HPDE6-E6E7 (cell line): ENCODE results near the gene MXRA7.
"Not testable (repeated sequence)": the region's sequence is repeated elsewhere in the genome, so short reads cannot be mapped to it uniquely, and the experiment has no call there.

ENCODE experiments used
- DNase-seq: peaks from one replicate; pipeline ENCODE4 v3.0.0; 2011; ENCODE audit warnings: missing footprints; ENCODE audit errors: extremely low spot score

The MXRA7 gene

GRCh38 chr17:76735586-76736348 is 25.0 kb upstream of the MXRA7 start:
- no peak for DNase-seq

- DNase-seq, result no peak
Observed at GRCh38 chr17:76735006-76735405, 24.2 kb upstream of the MXRA7 start.

- DNase-seq, result no peak
Observed at GRCh38 chr17:76734080-76734840, 23.5 kb upstream of the MXRA7 start.

GRCh38 chr17:76733618-76733957 is 22.8 kb upstream of the MXRA7 start:
- DNase-seq, result no peak

GRCh38 chr17:76732734-76733617 is 22.2 kb upstream of the MXRA7 start:
- DNase-seq, result no peak

GRCh38 chr17:76731800-76732733 is 21.3 kb upstream of the MXRA7 start:
- not testable (repeated sequence) for DNase-seq

- no peak for DNase-seq
Observed at GRCh38 chr17:76727745-76728456, 17.1 kb upstream of the MXRA7 start.

- DNase-seq, result peak; percentile 73
Observed at GRCh38 chr17:76726776-76727718, 16.3 kb upstream of the MXRA7 start, which contains the start of gene METTL23. TSS of gene METTL23 (plus strand) at chr17:76726839. CDS start at chr17:76729711, 2,872 bp downstream.

- peak; percentile 98 for DNase-seq
Observed at GRCh38 chr17:76726231-76726775, 15.5 kb upstream of the MXRA7 start, which contains the start of gene JMJD6. TSS of gene JMJD6 (minus strand) at chr17:76726606. CDS start at chr17:76726475, 131 bp downstream.

GRCh38 chr17:76725580-76726230 is 14.9 kb upstream of the MXRA7 start:
- no peak for DNase-seq

GRCh38 chr17:76723812-76724211 is 13.0 kb upstream of the MXRA7 start:
- no peak for DNase-seq

- DNase-seq, result not testable (repeated sequence)
Observed at GRCh38 chr17:76722977-76723376, 12.2 kb upstream of the MXRA7 start.

- DNase-seq, result no peak
Observed at GRCh38 chr17:76722279-76722678, 11.5 kb upstream of the MXRA7 start.

GRCh38 chr17:76721463-76721862 is 10.7 kb upstream of the MXRA7 start:
- DNase-seq, result no peak

- DNase-seq, result no peak
Observed at GRCh38 chr17:76720941-76721340, 10.2 kb upstream of the MXRA7 start.

- DNase-seq, result no peak
Observed at GRCh38 chr17:76720211-76720610, 9.4 kb upstream of the MXRA7 start.

- no peak for DNase-seq
Observed at GRCh38 chr17:76718516-76718915, 7.8 kb upstream of the MXRA7 start.

- DNase-seq, result no peak
Observed at GRCh38 chr17:76716839-76717215, 6.1 kb upstream of the MXRA7 start.
